GM21619 (cell line): ENCODE data around the gene ZNF775.

Experiments
- ATAC-seq: cut with Tn5 transposase; IDR thresholded peaks from one replicate; pipeline ENCODE4 v1.9.1; 2021; ENCODE audit not compliant: unreplicated experiment

ZNF775 gene

GRCh38 chr7:150410131-150410530, 31.0 kb downstream of the ZNF775 start:
- no peak for ATAC-seq

- ATAC-seq: no peak
Observed at GRCh38 chr7:150410680-150411346, 31.7 kb downstream of the ZNF775 start.

DNA sequence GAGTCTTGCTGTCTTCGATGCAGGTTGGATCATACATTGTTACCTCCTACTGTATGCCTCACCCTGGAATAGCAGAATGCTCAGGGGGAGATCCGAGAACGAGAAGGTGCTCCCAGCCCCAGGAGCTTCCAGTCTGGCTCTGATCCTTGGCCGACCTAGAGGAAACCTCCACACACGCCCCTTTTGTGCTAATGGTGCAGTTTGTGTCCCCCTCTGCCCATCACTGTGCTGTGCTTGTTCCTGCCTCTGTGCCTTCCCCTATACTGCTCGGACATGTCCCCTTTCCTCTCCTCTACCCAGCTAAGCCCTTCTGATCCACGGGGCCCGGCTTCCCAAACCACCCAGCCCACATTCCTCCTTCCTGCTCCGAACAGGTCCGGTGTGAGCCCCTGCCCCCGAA, 32.5 kb downstream of the ZNF775 start:
- ATAC-seq: no peak

GRCh38 chr7:150412016-150412415, 32.9 kb downstream of the ZNF775 start:
- ATAC-seq: no peak

- no peak for ATAC-seq
Observed at GRCh38 chr7:150412518-150413488, 33.7 kb downstream of the ZNF775 start.

GRCh38 chr7:150413640-150414081, 34.5 kb downstream of the ZNF775 start:
- no peak for ATAC-seq

GRCh38 chr7:150415161-150416153, 36.3 kb downstream of the ZNF775 start:
- no peak for ATAC-seq

DNA sequence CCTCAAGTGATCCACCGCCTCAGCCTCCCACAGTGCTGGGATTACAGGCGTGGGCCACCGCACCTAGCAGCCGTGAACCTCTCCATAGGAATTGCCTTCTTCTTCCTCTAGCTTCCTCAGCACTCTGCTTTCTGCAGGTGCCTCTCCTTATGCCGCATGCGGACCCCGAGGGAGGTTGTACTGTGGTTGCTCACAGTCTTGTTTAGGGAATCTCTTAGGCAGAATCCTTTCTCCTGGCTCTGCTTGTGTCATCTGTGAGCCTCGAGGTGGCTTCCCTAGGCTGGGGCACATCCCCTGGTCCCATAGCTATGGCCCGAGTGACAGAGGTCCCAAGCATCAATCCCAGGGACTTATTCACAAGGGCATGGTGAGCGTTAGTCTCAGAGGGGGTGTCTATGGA, 38.1 kb downstream of the ZNF775 start:
- no peak for ATAC-seq

GRCh38 chr7:150417863-150418262, 38.7 kb downstream of the ZNF775 start:
- ATAC-seq: no peak

DNA sequence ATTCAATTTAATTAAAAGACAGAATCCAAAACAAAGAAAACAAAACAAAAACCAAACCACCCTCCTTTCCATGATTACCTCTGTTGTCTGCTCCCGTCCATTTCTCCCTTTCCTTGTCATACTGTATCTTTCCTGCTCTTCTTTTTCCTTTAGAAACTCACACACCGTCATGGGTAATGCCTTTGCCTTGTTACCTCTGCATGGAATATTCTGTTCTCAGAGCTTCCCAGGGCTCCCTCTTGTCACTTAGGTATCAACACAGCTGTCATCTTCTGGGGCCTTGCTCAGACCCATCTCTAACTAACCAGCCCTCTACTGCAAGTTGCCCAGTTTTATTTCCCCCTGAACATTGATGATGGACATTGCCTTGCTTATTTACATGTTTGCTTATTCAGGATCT, 41.1 kb downstream of the ZNF775 start:
- ATAC-seq: no peak

DNA sequence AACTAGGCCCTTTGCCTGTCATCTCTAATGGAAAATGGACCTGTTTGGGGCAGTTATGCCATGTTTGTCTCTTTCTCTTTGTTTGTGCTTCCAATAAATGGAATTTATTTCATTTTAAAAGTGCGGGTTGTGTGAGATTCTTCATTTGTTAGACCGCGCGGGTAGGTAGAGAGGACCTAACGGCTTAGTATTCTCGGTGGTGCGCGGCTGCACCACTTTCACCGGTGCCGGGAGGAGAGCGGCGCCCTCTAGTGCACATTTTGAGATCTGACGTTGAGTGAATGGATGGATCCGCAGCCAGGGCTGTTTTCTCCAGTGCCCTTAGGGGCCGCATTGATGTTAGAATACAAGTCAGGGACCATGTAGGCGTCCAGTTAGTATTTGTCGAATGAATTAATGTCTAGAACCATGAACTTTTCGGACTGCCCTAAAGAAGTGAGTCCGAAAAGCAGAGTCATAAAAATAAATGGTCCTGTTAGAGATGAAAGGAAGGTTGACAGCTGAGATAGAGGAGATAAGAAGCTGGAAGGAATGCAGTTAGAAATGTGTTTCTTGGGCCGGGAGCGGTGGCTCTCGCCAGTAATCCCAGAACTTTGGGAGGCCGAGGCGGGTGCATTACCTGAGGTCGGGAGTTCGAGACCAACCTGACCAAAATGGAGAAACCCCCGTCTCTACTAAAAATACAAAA, 42.0 kb downstream of the ZNF775 start:
- peak; percentile 98 for ATAC-seq

- no peak for ATAC-seq
Observed at GRCh38 chr7:150421831-150422230, 42.7 kb downstream of the ZNF775 start.

DNA sequence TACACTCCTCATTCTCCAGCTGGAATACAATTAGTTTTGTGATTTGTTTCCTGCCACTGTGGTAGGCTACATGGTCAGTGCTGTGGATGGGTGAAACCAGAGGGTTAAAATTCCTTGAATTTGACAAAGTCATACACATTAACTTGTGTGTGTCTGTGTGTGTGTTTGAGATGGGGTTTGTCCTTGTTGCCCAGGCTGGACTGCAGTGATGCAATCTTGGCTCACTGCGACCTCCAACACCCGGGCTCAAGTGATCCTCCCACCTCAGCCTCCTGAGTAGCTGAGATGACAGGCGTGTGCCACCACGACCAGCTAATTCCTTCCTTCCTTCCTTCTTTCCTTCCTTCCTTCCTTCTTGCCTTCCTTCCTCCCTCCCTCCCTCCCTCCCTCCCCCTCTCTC, 46.5 kb downstream of the ZNF775 start:
- no peak for ATAC-seq

DNA sequence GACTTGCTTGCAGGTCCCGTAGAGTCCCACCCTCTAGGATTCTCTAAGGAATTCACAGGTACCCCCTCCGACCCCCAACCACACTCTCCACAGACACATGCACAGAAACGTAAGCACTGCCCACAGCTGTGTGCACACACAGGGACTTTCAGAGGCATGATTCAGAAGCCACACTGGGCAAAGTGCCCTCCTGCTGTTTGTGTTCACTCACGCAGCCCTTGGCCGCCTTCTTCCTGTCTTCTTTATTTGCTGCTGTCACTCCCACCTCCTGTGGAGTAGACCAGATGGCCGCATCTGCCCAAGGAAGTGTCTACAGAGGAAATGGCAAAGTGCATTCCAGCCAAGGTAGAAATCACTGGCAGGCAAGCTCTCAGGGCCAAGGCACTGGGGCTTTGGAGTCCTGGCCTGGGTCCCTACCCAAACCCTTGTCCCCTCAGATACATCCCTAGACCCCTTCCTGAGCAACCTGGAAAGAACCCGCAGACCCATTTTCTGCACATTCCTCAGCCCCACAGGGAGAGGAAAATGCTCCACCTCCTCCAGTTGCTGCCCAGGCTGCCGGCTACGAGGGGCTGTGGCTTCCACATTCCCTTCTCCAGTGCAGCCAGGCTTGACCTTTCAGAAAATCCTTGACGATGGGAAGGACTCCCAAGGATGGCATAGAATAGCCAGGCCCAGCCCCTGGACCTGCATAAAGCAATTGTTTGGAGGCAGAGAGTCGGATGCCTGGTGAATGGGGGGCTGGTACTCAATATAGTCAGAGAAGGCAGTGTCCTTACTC, 49.7 kb downstream of the ZNF775 start:
- no peak for ATAC-seq

- no peak for ATAC-seq
Observed at GRCh38 chr7:150429699-150430098, 50.6 kb downstream of the ZNF775 start.

GRCh38 chr7:150430465-150431085, 51.4 kb downstream of the ZNF775 start:
- ATAC-seq: no peak

DNA sequence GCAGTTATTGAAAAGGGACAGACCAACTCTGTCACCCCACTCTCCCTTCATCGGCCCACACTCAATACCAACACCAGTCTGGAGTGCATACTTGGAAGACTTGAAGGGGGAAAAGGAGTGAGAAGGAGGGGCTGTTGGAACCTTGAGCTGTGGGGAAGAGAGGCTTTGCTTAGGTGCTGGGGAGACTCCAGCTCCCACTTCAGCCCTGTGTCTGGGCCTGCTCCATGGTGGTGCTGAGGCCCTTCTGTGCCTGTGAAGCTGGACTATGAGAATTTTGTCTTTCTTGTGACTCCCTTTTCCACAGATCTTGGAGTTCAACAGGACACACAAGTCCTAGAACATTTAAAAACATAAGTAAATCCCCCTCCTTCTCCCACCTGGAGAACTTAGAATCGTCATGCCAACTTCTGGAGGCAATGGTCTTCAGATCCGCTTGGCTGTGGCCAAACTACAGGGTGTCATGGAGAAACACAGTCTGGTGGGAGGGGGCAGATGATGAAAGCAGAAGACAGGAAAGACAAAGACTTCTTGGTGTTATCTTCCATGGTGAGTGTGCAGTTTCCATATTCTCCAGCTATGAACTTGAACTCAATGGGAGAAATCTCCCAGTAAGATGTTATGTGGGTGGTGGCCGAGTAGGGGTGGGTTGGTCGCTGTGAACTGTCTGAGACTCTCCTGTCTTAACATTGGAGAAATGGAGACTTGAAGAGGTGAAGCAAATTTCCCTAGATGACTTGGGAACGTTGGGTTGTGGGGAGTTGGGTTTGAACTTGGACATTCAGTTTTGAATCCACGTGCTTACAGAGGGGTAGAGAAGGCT, 52.9 kb downstream of the ZNF775 start:
- no peak for ATAC-seq
